Stimulated activated CD4-positive, alpha-beta T cell treated with anti-CD3 and anti-CD28 coated beads, Interleukin-15, amount 100 ng/mL, for 1 hour (primary cell): ENCODE data around the gene CDC16.
A peak's percentile ranks its signal among the peaks of the same experiment; 100 is the strongest.
"Not testable (repeated sequence)": the region's sequence is repeated elsewhere in the genome, so short reads cannot be mapped to it uniquely, and the experiment has no call there.

Experiments
- DNase-seq, 2 donors: peaks; one replicate each; pipeline ENCODE4 v3.0.0-alpha.2; 2020; ENCODE audit warnings: low read depth in 1 of 2, low spot score in 1 of 2

CDC16 gene, protein sequence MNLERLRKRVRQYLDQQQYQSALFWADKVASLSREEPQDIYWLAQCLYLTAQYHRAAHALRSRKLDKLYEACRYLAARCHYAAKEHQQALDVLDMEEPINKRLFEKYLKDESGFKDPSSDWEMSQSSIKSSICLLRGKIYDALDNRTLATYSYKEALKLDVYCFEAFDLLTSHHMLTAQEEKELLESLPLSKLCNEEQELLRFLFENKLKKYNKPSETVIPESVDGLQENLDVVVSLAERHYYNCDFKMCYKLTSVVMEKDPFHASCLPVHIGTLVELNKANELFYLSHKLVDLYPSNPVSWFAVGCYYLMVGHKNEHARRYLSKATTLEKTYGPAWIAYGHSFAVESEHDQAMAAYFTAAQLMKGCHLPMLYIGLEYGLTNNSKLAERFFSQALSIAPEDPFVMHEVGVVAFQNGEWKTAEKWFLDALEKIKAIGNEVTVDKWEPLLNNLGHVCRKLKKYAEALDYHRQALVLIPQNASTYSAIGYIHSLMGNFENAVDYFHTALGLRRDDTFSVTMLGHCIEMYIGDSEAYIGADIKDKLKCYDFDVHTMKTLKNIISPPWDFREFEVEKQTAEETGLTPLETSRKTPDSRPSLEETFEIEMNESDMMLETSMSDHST

DNA sequence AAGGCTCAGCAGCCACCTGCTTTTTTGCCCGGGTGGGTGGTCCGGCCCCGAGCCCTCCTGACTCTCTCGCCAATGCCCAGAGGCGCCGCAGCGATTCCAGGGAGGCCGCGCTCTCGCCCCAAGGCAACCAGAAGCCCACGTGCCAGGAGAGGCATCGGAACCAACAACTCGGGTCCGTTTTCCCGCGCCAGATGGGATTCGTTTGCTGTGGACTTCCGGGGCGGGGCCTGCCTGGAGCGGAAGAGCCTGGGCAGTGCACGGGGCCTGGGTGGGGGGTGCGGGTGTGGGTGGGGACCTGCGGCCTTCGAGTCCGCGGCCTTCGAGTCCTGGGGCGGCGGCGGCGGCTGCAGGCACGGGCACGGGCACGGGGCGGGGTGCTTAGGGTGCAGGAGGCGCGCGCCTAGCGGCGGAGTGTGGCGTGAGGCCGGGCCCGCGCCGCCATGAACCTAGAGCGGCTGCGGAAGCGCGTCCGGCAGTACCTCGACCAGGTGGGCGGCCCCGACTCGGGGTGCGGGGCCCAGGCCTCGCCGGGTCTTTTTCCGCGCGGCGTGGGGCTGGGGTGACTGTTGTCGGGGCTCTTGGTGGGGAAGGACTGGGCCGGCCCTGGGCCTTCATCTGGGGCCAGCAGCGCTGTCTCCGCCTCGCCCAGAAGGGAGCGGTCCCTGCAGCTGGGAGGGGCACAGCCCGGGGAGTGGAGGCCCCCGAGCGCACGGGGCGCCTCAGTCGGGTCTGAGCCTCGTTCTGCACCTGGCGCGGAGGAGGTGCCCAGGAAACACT, at the start of gene CDC16:
Gene CDC16, plus strand, starts transcription at position 253 of the 777 bp plus-strand sequence. Its CDS starts 188 bp downstream, at position 441.
- peak; percentile 65 to 87 for DNase-seq

DNA sequence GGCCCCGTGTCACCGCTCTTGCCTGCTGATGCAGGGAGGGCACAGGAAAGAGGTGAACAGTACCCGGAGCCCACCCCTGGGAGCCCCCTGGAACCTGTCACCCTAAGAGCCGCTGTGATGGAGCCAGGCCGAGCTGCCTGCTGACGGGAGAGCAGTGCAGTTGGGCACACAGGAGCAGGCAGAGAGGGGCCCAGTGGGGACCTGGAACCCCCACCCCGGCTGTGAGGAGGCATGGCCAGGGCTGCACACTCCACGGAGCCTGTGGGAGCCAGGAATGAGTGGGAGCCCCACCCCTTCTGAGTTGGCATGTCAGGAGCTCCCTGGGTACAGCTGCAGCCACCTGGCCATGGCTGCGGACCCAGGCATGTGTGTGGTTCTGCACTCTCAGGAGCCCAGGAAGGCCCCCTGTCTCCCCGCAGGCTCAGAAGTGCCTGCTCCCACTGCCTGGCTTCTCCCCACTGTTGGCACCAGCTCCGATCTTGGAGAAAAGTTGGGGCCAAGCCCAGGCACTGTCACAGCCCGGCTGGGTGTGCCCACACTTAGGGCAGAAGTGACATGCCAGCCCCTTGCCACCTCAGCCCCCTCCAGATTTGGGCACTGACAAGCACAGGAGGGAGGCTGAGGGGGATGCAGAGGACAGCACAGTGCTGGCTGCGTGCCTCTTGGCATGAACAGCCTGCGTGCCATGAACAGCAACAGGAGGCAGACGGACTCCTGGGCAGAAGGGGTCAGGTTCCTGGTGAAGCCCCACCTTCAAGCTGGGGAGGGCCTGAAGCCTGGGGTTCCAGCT, 49.3 kb upstream of the CDC16 start:
- no peak for DNase-seq

DNA sequence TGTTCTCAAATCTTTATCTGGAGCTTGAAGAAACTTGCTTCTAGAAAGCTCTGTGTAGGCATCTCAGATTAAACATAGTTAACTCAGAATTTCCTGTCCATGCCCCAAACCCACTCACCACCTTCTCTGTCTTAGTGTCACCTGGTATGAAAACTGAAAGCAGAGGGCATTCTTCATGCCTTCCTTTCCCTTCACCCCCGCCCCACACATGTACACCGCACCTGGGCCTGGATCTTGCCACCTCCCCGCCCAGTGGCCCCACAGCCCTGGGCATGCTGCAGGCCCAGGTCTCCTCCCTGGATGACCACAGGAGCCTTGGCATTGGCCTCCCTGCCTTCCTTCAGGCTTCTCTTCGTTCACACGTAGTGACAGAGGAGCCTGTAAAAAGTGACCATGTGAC, 39.8 kb upstream of the CDC16 start:
- no peak for DNase-seq

DNA sequence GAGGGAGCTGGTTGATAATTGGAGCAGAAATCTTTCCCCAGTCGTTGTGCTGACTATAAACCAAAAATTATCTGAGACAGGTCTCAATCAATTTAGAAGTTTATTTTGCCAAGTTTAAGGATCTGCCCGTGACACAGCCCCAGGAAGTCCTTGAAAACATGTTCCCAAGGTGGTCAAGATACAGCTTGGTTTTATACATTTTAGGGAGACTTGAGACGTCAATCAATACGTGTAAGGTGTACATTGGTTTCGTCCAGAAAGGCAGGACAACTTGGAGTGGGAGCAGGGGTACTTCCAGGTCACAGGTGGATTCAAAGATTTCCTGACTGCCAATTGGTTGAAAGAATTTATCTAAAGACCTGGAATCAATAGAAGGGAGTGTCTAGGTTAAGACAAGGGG, 38.1 kb upstream of the CDC16 start:
- DNase-seq, result no peak

DNA sequence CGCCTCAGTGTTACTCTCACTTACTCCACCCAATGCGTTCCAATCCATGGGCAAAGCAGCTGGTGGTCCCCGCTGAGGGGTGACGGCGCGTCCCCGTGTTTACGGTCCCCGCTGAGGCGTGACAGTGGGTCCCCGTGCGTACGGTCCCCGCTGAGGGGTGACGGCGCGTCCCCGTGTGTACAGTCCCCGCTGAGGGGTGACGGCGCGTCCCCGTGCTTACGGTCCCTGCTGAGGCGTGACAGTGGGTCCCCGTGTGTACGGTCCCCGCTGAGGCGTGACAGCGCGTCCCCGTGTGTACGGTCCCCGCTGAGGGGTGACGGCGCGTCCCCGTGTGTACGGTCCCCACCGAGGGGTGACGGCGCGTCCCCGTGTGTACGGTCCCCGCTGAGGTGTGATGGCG, 36.1 kb upstream of the CDC16 start:
- DNase-seq, result no peak

DNA sequence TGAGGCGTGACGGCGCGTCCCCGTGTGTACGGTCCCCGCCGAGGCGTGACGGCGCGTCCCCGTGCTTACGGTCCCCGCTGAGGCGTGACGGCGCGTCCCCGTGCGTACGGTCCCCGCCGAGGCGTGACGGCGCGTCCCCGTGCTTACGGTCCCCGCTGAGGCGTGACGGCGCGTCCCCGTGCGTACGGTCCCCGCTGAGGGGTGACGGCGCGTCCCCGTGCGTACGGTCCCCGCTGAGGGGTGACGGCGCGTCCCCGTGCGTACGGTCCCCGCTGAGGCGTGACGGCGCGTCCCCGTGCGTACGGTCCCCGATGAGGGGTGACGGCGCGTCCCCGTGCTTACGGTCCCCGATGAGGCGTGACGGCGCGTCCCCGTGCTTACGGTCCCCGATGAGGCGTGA, 35.2 kb upstream of the CDC16 start:
- DNase-seq, result not testable (repeated sequence)

DNA sequence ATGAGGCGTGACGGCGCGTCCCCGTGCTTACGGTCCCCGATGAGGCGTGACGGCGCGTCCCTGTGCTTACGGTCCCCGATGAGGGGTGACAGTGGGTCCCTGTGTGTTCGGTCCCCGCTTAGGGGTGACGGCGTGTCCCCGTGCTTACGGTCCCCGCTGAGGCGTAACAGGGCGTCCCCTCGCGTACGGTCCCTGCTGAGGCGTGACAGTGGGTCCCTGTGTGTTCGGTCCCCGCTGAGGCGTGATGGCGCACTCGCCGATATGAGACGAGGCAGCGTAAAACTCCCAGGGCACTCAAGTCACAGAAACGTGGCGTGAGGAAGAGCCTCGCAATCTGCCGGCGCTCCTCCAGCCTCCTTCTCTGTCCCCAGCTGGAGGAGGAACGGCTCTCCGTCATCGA, 34.7 kb upstream of the CDC16 start:
- DNase-seq, result no peak

DNA sequence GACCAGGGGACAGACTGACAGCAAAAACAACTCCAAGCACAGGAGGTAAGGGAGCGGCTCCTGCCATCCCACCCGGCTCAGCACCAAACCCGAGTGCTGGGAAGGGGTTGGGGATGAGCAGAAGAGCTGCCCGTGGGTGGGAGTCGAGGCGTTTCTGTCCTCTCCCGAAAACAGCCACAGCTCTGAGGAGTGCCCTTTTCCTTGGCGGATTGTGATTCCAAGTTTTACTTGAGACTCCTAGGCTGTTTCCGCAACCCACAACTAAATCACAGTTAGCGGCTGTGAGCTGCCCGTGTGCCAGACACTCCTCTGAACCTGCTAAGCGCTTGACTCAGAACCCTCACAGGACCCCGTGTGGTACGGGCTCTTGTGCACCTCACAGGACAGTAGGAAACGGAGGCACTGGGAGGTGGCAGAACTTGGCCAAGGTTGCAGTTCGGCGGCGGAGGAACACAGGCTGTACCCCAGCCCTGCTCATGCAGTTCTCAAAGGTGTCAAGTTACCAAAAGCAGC, 34.2 kb upstream of the CDC16 start:
- DNase-seq, result no peak

DNA sequence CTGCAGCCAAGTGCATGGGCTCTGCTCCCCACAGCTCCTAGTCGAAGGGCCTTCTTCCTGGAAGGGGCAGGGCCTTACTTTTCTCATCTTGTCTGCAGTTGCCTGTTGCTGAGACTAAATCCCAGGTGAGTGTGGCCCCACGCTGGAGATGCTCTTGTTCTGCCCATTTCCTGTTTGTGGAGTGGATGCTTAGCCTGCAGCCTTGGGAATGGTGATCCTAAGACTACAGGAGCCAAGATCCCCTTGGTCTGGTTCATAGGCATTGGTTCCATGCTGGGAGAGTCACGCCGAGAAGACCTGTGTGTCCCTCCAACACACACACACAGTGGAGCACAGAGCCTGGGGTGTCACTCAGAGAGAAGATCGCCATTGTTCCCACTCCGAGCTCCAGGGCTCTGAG, 32.1 kb upstream of the CDC16 start:
- no peak for DNase-seq

DNA sequence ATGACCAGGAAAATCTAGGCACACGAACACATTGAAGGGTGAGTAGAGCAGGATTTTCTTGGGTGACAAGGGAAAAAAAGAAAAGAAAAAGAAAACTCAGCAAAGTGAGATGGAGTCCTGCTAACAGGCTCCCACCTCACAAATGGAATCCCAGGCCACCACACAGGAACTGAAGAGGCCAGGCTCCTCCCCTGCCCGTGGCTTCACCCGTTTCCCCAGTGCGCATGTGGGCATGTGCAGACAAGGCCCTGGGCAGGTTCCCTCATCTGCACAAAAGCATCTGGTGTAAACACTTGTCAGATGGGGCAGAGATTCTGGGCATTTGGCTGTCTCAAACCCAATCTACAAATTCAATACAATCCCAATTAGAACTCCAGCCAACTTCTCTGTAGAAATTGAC, 31.2 kb upstream of the CDC16 start:
- DNase-seq, result no peak

DNA sequence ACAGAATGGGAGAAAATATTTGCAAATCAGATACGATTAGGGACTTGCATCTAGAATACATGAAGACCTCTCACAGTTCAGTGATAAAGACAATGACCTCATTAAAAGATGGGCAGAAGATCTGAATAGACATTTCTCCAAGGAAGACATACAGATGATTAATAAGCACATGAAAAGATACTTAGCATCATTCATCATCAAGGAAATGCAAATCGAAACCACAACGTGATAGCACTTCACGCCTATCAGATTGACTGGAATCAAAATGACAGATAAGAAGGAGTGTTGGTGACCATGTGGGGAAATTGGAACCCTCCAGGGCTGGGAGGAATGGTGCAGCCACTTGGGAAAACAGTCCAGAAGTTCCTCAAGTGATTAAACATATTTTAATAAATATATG, 29.8 kb upstream of the CDC16 start:
- no peak for DNase-seq

DNA sequence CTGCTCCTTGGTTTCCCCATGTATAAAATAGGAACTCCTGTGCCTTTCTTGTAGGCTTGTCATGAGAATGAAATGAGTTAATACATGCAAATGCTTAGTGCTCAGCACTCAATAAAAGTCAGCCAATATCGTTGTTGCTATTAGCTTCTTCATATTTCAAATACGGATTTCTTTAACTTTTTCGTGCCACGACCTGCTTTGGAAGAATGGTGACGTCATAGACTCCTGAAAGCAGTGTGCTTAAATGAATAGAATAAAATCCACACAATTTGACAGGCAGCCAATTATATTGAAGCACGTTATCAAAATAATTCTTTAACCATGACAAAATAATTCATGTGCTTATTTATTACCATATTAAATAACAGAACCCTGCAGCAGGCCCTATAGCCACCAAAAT, 26.6 kb upstream of the CDC16 start:
- no peak for DNase-seq

DNA sequence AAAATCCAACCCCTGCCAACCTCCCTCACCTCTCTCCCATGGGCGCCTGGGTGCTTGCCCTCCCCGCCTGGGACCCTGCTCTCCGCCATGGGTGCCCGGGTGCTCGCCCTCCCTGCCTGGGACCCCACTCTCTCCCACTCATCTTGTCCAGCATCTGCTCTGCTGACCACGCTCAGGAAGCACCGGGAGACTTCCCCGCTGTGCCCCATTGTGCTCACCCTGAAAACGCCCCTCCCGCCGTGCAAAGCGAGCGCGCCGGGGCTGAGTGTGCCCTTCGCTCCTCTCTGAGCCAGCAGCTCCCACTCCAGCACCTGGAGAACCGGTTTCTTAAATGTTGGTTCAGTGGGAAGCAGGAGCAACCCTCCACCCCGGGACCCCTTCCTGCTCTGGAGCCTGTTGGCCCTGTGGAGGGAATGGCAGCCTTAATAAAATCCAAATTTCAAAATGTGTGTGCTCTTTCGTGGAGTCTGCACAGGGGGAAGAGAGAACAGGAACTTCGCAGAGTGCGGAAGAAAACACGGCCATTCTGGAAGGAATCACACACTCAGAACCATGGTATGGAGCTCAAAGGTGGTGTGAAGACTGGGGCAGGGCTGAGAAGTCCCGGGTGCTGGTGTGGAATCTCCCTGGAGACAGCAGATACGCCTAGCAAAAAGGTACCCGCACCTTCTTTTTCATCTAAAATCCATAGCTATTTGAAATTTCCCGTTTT, 23.1 kb upstream of the CDC16 start:
- DNase-seq, result no peak

DNA sequence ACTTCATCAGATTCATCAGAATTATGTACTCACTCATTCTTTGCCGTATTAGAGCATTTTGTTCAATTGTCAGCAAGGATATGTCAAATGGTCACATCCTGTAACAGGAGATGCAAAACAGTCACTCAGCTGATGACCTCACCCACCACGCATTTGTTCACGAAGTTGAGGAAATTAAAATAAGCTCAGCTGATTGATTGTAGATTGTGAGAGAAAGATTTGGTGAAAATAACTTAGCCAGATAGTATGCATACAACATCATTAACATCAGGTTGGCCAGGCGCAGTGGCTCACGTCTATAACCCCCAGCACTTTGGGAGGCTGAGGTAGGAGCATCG, 22.6 kb upstream of the CDC16 start:
- no peak for DNase-seq

DNA sequence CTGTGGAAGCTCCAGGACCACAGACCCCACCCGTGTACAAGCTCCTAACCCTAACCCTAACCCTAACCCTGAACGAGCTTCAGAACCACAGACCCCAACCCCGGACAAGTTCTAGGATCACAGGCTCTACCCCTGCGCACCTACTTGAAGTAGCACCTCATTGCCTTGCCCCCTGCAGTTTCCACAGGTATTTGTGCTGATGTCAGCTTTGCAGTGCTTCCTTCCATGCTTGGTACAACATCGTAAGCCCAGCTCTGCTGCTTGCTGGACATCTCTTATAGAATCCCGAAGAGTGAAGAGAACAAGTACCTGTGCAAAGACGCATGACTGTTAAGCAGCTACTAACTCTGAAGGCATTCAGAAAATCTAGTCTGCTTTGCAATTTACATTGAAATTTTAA, 20.7 kb upstream of the CDC16 start:
- DNase-seq, result no peak

DNA sequence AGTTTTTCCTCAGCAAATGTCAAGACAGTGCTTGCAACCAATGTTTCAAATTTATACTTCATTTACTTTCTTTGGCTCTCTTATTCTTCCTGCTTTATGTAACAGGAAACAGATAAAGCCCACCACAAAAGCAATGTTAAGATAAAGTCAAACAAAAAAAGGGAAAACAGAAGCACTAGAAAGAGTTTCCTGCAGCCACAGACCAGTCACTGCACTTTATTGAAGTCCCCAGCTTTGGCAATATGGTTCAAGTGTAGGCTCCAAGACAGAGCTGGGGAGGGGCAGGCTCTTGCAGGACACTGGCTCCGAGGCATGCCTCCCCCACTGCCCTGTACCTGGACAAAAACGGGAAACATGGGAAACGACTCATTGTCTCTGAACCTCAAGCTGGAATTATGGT, 15.3 kb upstream of the CDC16 start:
- no peak for DNase-seq

DNA sequence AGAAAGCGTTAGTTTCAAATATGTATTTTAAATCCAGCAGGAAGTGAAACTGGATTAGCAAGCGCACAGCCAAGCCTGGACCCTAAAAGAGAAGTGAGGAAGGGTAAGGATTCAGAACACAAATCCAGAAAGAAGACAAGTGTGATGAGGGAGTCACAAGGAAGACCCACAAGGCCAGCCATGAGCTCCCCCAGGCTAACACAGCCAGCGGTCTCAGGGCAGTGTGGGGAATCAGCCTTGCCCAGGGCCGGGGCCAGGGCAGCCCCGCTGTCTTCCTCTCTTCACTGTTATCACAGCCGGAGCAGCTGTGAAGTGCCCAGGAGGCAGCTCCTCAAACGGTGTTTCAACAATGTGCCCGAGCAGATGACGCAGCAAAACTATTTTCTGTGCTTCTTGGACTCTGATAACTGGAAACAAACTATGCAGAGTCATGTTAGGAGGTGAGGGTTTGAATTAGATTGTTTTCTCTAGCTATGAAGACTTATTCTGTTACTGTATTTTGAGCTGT, 12.2 kb upstream of the CDC16 start:
- no peak for DNase-seq

DNA sequence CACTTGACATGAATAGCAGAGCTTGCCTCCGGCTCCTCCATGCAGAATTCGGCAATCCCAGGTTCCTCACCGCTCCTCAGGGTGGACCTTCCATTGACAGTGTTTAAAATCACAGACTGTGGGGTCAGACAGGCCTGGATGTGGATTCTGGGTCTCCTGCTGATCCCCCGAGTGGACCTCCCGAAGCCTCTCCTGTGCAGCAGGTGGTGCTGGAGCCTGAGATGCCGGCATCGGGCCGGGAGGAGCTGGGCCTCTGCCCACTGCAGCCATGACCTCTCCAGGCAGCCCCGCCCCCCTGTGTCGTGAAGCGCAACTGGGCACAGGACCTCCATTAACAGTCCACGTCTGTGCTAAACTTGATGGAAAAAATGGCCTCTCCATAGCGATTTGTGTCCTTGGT, 10.5 kb upstream of the CDC16 start:
- no peak for DNase-seq

DNA sequence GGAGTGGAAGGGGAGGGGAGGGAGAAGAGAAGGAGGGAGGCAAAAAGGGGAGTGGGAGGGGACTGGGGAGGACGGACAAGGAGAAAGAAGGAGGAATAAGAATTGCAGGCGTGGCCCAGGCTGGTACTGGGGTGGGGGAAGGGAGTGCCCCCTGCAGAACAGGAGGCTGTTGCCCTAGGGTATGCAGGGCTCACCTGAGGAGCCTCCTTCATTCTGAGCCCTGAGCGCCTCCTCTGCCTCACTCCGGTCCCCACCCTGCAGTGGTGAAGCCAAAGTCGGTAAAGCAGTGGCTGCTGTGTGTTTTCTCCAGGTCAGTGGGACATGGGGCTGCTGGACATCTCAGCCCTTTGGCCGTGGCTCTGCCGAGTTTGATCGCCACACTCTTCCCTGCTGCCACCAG, 9.1 kb upstream of the CDC16 start:
- no peak for DNase-seq

DNA sequence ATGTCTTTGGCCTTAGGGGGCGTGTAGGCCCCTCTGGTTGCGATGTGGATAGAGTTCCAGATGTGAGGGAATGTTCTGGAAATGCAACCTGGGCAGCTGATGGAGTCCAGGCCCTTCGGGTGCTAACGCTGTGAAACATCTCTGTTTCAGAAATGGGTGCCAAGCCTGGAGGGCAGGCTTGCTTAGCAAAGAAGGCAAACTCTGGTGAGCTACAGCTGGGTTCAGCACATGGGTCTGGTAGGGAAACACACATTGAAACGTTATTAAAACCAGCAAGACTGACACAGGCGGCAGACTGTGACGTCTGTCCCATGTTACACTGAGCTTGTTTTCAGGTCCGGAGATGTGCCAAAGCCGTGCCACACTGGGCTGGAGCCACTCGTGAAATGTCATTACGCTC, 8.6 kb upstream of the CDC16 start:
- no peak for DNase-seq
